B cell (primary cell): ENCODE measurements around the gene ANKRD28. TPM values are rescaled to one million over a fixed set of nuclear protein-coding genes. Genes with fewer than 3 reads are reported as not detected.

Source experiments
- ATAC-seq: fragments of 200-7000 bp; cut with Tn5 transposase; one replicate; pipeline ENCODE4 v1.10.0; 2021; ENCODE audit warnings: low read depth, mild to moderate bottlenecking, moderate number of reproducible peaks, moderate library complexity
- CTCF ChIA-PET: fragments of 350-600 bp; sonication (Branson Sonifier 250); formaldehyde crosslinking; loops from one replicate; lab custom pipeline; 2021; ENCODE audit warnings: antibody characterized with exemption, inconsistent platforms; lab: Charles Lee
- POLR2A ChIA-PET: fragments of 350-600 bp; sonication (Branson Sonifier 250); formaldehyde crosslinking; loops from one replicate; lab custom pipeline; 2021; ENCODE audit warnings: antibody characterized with exemption; lab: Charles Lee
- DNase-seq: peaks from one replicate; pipeline ENCODE4 v3.0.0; 2013
- H2AFZ ChIP-seq: 2 replicates; pipeline ENCODE4 v1.6.1; 2012; ENCODE audit warnings: mild to moderate bottlenecking, low read depth, low read length; ENCODE audit not compliant: insufficient read depth, poor library complexity, severe bottlenecking
- H3K27ac ChIP-seq, 2 donors: 1 replicate in 1 of 2; 2 replicates in 1 of 2; pipeline ENCODE4 v1.5.1; 2012 to 2013; ENCODE audit warnings: low read length in 2 of 2, mild to moderate bottlenecking in 2 of 2, moderate library complexity in 1 of 2
- H3K27me3 ChIP-seq, 4 experiments: fragments of 200-600 bp in 1 of 4; sonication (generic) in 1 of 4; replicated peaks in 1 of 4; 1 replicate in 2 of 4; 2 replicates in 2 of 4; pipeline versions ENCODE4 v1.6.1 to v1.7.0; 2013 to 2016; ENCODE audit warnings: low read length in 3 of 4, mild to moderate bottlenecking in 2 of 4, mixed read lengths in 1 of 4, moderate library complexity in 1 of 4; ENCODE audit not compliant: insufficient read depth in 4 of 4, control insufficient read depth in 3 of 4; ENCODE audit errors: control extremely low read depth in 1 of 4
- H3K36me3 ChIP-seq, 2 experiments: replicated peaks in 1 of 2; 1 replicate in 1 of 2; 2 replicates in 1 of 2; pipeline versions ENCODE4 v1.6.1 to v1.7.1; 2013; ENCODE audit warnings: low read length in 1 of 2; ENCODE audit not compliant: insufficient read depth in 2 of 2, control insufficient read depth in 1 of 2; ENCODE audit errors: control extremely low read depth in 1 of 2, extremely low read depth in 1 of 2
- H3K4me1 ChIP-seq, 2 donors: fragments of 200-600 bp in 1 of 2; sonication (generic) in 1 of 2; 1 replicate in 1 of 2; 2 replicates in 1 of 2; pipeline versions ENCODE4 v1.5.1 to v1.6.1; 2013 to 2017; ENCODE audit warnings: low read length in 2 of 2; ENCODE audit not compliant: control insufficient read depth in 2 of 2, insufficient read depth in 2 of 2
- H3K4me2 ChIP-seq: replicated peaks from 2 replicates; pipeline ENCODE3; 2012; ENCODE audit warnings: mild to moderate bottlenecking, low read depth, low read length; ENCODE audit not compliant: poor library complexity, severe bottlenecking
- H3K4me3 ChIP-seq, 5 experiments: fragments of 200-600 bp in 1 of 5; sonication (generic) in 1 of 5; 1 replicate in 3 of 5; 2 replicates in 2 of 5; pipeline versions ENCODE4 v1.5.1 to v1.7.0; 2011 to 2016; ENCODE audit warnings: low read length in 4 of 5, mild to moderate bottlenecking in 4 of 5, low read depth in 2 of 5, control low read depth in 1 of 5, moderate library complexity in 1 of 5; ENCODE audit not compliant: insufficient read depth in 1 of 5; ENCODE audit errors: control extremely low read depth in 1 of 5, extremely low read depth in 1 of 5
- H3K79me2 ChIP-seq: fragments of 200-600 bp; sonication (generic); one replicate; pipeline ENCODE4 v1.6.0; 2016; ENCODE audit warnings: low read length; ENCODE audit not compliant: control insufficient read depth, insufficient read depth
- H3K9ac ChIP-seq: fragments of 200-600 bp; sonication (generic); 2 replicates; pipeline ENCODE4 v1.6.1; 2017; ENCODE audit warnings: mild to moderate bottlenecking, low read length, moderate library complexity
- H3K9me3 ChIP-seq, 3 donors: one replicate each; pipeline versions ENCODE4 v1.6.1 to v1.7.1; 2013; ENCODE audit warnings: low read length in 2 of 3; ENCODE audit not compliant: control insufficient read depth in 2 of 3, insufficient read depth in 1 of 3; ENCODE audit errors: control extremely low read depth in 1 of 3
- H4K20me1 ChIP-seq: 2 replicates; pipeline ENCODE4 v1.6.0; 2012; ENCODE audit warnings: mild to moderate bottlenecking, low read length; ENCODE audit not compliant: insufficient read depth, control insufficient read depth, poor library complexity, severe bottlenecking
- H3K27ac Mint-ChIP-seq: one replicate; pipeline ENCODE4 v1.8.0; 2021; ENCODE audit warnings: mixed read lengths
- H3K27me3 Mint-ChIP-seq: one replicate; pipeline ENCODE4 v1.8.0; 2021; ENCODE audit warnings: mixed read lengths
- H3K4me1 Mint-ChIP-seq: one replicate; pipeline ENCODE4 v1.8.0; 2021; ENCODE audit warnings: mixed read lengths
- H3K4me3 Mint-ChIP-seq: one replicate; pipeline ENCODE4 v1.8.0; 2021; ENCODE audit warnings: mixed read lengths
- H3K9me3 Mint-ChIP-seq: one replicate; pipeline ENCODE4 v1.8.0; 2022; ENCODE audit warnings: mixed read lengths; ENCODE audit not compliant: insufficient read depth
- CTCF ChIP-seq: fragments of 200-600 bp; IDR thresholded peaks from one replicate; pipeline ENCODE4 v1.8.0; 2022; ENCODE audit warnings: antibody characterized with exemption, mild to moderate bottlenecking
- EZH2 ChIP-seq: IDR thresholded peaks from 2 replicates; pipeline ENCODE4 v1.6.1; 2012; ENCODE audit warnings: borderline replicate concordance, low read depth, mild to moderate bottlenecking, moderate library complexity, low read length; ENCODE audit not compliant: insufficient read depth, poor library complexity, severe bottlenecking
- WGBS: methylation state at CpG from one replicate; pipeline ENCODE4 v1.1.5; 2013; ENCODE audit warnings: missing lambda C conversion rate; ENCODE audit not compliant: insufficient coverage; 5-methylcytosine and 5-hydroxymethylcytosine counted together
- intact Hi-C: fragments of 100-400 bp; cut with micrococcal nuclease; formaldehyde crosslinking; loops from one replicate; pipeline ENCODE4 v1.10.0; 2022
- polyA plus RNA-seq: library from polyadenylated mRNA; depleted of rRNA; stranded (reverse); fragments of >200 nt; gene quantifications from 2 replicates; pipeline ENCODE4 v1.2.3, GENCODE V29; 2012
- total RNA-seq, 2 donors: library from RNA; stranded (reverse); fragments of 120-200 nt in 1 of 2; gene quantifications; 1 replicate in 1 of 2; 2 replicates in 1 of 2; pipeline versions ENCODE4 v1.2.3 to v1.2.4, GENCODE V29; 2013 to 2022

Gene ANKRD28
- total and polyA plus RNA-seq, 2 donors (not counting 1 experiment from before 2014, with no cell fraction given): 20.7 to 37.4 TPM

- peak overlapping the region; percentile 22 for H3K27ac Mint-ChIP-seq
- peaks cover 12% of the 10 kb centered on the region for H3K79me2 ChIP-seq
- peaks cover 9 to 10% of the 10 kb centered on the region in 2 donors for H3K4me1 ChIP-seq
- DNase-seq (peak; percentile 84), ATAC-seq (peak; percentile 97)
- no peaks in the 10 kb centered on the region for H3K36me3 ChIP-seq
- no peaks in the 10 kb centered on the region for H4K20me1 ChIP-seq
- POLR2A ChIA-PET: no interaction called here
- H2AFZ ChIP-seq: peak overlapping the region; percentile 37
- no peaks in the 10 kb centered on the region for H3K27me3 ChIP-seq
- H3K27ac ChIP-seq: no peak overlapping the region
- H3K4me2 ChIP-seq: peak overlapping the region; percentile 43
- no peaks in the 10 kb centered on the region for H3K9me3 Mint-ChIP-seq
- intact Hi-C loops: loop anchor here (1.0 to 2.0 kb wide), 2 partner anchors 69 to 182 kb away; no protein-coding TSS in a partner anchor
- H3K4me1 Mint-ChIP-seq: peaks cover 13% of the 10 kb centered on the region
- H3K27me3 Mint-ChIP-seq: no peaks in the 10 kb centered on the region
- H3K9ac ChIP-seq: peak overlapping the region; percentile 1
- H3K9me3 ChIP-seq: no peaks in the 10 kb centered on the region
- WGBS: 4% methylated on average over 3 of the region's 10 CpGs
- peak; percentile 78 for TF ChIP-seq CTCF
- TF ChIP-seq EZH2: no peak
- CTCF ChIA-PET: interaction anchor here (0.7 to 6.7 kb wide), 24 partner anchors 13 to 618 kb away, joined by 3 to 87 read pairs (median 4); partner anchors contain the start of gene ANKRD28
- H3K4me3 Mint-ChIP-seq: peak overlapping the region; percentile 48
- H3K4me3 ChIP-seq: peak overlapping the region in 1 of 5 experiments; percentile 4
Measured at GRCh38 chr3:15629860-15630597, 167.8 kb downstream of the ANKRD28 start.

- peaks cover 17% of the 10 kb centered on the region for H3K4me1 Mint-ChIP-seq
- no peak for DNase-seq
- H3K4me3 Mint-ChIP-seq: no peak overlapping the region
Measured at GRCh38 chr3:15628967-15629366, 168.8 kb downstream of the ANKRD28 start.

More at GRCh38 chr3:15628967-15629366, 168.8 kb downstream of the ANKRD28 start:
- Histone ChIP-seq H3K9ac (no peak overlapping the region), H3K9me3 (no peaks in the 10 kb centered on the region), H3K36me3 (no peaks in the 10 kb centered on the region), H3K4me1 (peaks cover 9 to 11% of the 10 kb centered on the region in 2 donors), H3K79me2 (peaks cover 19% of the 10 kb centered on the region), H4K20me1 (no peaks in the 10 kb centered on the region), H2AFZ (no peak overlapping the region), H3K4me3 (no peak overlapping the region), H3K4me2 (no peak overlapping the region), H3K27ac (no peak overlapping the region), H3K27me3 (no peaks in the 10 kb centered on the region)
- Mint-ChIP-seq H3K9me3 (no peaks in the 10 kb centered on the region), H3K27ac (no peak overlapping the region), H3K27me3 (no peaks in the 10 kb centered on the region)
- intact Hi-C loops: no loop called here
- POLR2A ChIA-PET: no interaction called here
- TF ChIP-seq CTCF (no peak), EZH2 (no peak)
- CTCF ChIA-PET: interaction anchor here (1.0 to 6.7 kb wide), 6 partner anchors 14 to 619 kb away, joined by 3 to 87 read pairs (median 4); partner anchors contain the start of gene ANKRD28
- no peak for ATAC-seq
